ENCODE data around the gene PEX10.

DNA sequence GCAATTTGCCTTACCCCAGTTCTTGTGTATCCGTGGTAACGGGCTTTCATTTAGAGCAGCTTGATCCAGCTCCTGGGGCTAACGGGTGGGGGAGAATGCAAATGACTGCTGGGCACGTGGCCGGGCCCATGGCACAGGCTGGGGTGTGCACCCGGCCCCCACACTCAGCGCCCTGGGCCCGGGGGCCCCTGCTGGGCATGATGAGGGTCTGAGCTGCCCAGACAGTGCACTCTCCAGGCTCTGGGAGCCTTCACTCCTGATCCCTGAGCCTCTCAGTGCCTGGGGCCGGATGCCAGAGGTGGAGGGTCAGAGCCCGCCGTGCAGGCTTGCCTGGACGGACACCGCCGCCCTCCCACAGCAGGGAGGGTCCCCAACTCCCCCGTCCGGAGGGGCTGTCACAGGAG is 20.1 kb upstream of the PEX10 start:
- TF ChIP-seq EZH2phosphoT487 (IDR thresholded peaks at IDR 0.05; ENCODE audit: low read length): no peak
- TF ChIP-seq, protein P1, sequence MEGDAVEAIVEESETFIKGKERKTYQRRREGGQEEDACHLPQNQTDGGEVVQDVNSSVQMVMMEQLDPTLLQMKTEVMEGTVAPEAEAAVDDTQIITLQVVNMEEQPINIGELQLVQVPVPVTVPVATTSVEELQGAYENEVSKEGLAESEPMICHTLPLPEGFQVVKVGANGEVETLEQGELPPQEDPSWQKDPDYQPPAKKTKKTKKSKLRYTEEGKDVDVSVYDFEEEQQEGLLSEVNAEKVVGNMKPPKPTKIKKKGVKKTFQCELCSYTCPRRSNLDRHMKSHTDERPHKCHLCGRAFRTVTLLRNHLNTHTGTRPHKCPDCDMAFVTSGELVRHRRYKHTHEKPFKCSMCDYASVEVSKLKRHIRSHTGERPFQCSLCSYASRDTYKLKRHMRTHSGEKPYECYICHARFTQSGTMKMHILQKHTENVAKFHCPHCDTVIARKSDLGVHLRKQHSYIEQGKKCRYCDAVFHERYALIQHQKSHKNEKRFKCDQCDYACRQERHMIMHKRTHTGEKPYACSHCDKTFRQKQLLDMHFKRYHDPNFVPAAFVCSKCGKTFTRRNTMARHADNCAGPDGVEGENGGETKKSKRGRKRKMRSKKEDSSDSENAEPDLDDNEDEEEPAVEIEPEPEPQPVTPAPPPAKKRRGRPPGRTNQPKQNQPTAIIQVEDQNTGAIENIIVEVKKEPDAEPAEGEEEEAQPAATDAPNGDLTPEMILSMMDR (IDR thresholded peaks at IDR 0.05; ENCODE audit: low read length): no peak
